ENCODE measurements around the gene BEAN1.

GRCh38 chr16:66474750-66475199 lies 47.7 kb downstream of the BEAN1 start:
- TF ChIP-seq, protein P1, sequence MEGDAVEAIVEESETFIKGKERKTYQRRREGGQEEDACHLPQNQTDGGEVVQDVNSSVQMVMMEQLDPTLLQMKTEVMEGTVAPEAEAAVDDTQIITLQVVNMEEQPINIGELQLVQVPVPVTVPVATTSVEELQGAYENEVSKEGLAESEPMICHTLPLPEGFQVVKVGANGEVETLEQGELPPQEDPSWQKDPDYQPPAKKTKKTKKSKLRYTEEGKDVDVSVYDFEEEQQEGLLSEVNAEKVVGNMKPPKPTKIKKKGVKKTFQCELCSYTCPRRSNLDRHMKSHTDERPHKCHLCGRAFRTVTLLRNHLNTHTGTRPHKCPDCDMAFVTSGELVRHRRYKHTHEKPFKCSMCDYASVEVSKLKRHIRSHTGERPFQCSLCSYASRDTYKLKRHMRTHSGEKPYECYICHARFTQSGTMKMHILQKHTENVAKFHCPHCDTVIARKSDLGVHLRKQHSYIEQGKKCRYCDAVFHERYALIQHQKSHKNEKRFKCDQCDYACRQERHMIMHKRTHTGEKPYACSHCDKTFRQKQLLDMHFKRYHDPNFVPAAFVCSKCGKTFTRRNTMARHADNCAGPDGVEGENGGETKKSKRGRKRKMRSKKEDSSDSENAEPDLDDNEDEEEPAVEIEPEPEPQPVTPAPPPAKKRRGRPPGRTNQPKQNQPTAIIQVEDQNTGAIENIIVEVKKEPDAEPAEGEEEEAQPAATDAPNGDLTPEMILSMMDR (IDR thresholded peaks at IDR 0.05): no peak
- TF ChIP-seq POLR2AphosphoS5 (IDR thresholded peaks at IDR 0.05): no peak
